PC-9 (cell line): ENCODE measurements around the gene CCDC182. TPM values are rescaled to one million over a fixed set of nuclear protein-coding genes. Genes with fewer than 3 reads are reported as not detected.

Source experiments
- BruUV-seq: library from RNA; stranded (reverse); fragments of 400-500 nt; replicated peaks from 2 replicates; lab custom pipeline; 2021; lab: Mats Ljungman, UMichigan
- CTCF ChIA-PET: fragments of 300-600 bp; sonication (Branson Sonifier 250); formaldehyde crosslinking; loops from one replicate; lab custom pipeline; 2022; ENCODE audit warnings: antibody characterized with exemption; lab: Charles Lee
- POLR2A ChIA-PET: fragments of 300-600 bp; sonication (Branson Sonifier 250); formaldehyde crosslinking; loops from one replicate; lab custom pipeline; 2022; ENCODE audit warnings: antibody characterized with exemption; ENCODE audit not compliant: unreplicated experiment; lab: Charles Lee
- DNase-seq, 2 experiments: peaks; one replicate each; pipeline versions ENCODE4 v3.0.0 to v3.0.0-alpha.2; 2015 to 2022; ENCODE audit warnings: mixed read lengths in 1 of 2
- H2AFZ ChIP-seq: fragments of 200-600 bp; sonication (generic); 2 replicates; pipeline ENCODE4 v1.8.1; 2017; ENCODE audit warnings: antibody characterized with exemption
- H3F3A ChIP-seq: fragments of 200-600 bp; sonication (generic); 2 replicates; pipeline ENCODE4 v1.8.1; 2017; ENCODE audit warnings: antibody characterized with exemption, mild to moderate bottlenecking, low read depth; ENCODE audit not compliant: insufficient read depth
- H3K27ac ChIP-seq: fragments of 200-600 bp; sonication (generic); 2 replicates; pipeline ENCODE4 v1.6.1; 2016; ENCODE audit warnings: mixed run types
- H3K27me3 ChIP-seq: fragments of 200-600 bp; sonication (generic); 2 replicates; pipeline ENCODE4 v1.6.1; 2016; ENCODE audit warnings: low read depth, mixed run types; ENCODE audit not compliant: insufficient read depth
- H3K36me3 ChIP-seq: fragments of 200-600 bp; sonication (generic); 2 replicates; pipeline ENCODE4 v1.6.1; 2016; ENCODE audit warnings: low read depth, mixed run types
- H3K4me1 ChIP-seq: fragments of 200-600 bp; sonication (generic); replicated peaks from 2 replicates; pipeline ENCODE4 v1.6.1; 2016; ENCODE audit warnings: mixed run types; ENCODE audit not compliant: insufficient read depth
- H3K4me2 ChIP-seq: fragments of 200-600 bp; sonication (generic); 2 replicates; pipeline ENCODE4 v1.6.1; 2017; ENCODE audit warnings: mixed run types
- H3K4me3 ChIP-seq: fragments of 200-600 bp; sonication (generic); 2 replicates; pipeline ENCODE4 v1.6.1; 2016; ENCODE audit warnings: mixed run types
- H3K79me2 ChIP-seq: fragments of 200-600 bp; sonication (generic); 2 replicates; pipeline ENCODE4 v1.6.1; 2017; ENCODE audit warnings: low read depth, mixed run types
- H3K9me2 ChIP-seq: fragments of 200-600 bp; sonication (generic); 2 replicates; pipeline ENCODE4 v1.8.1; 2017; ENCODE audit warnings: mild to moderate bottlenecking; ENCODE audit not compliant: insufficient read depth
- H3K9me3 ChIP-seq: fragments of 200-600 bp; sonication (generic); 2 replicates; pipeline ENCODE4 v1.8.1; 2016; ENCODE audit warnings: low read depth; ENCODE audit not compliant: insufficient read depth
- H4K20me1 ChIP-seq: fragments of 200-600 bp; sonication (generic); 2 replicates; pipeline ENCODE4 v1.8.1; 2017; ENCODE audit not compliant: insufficient read depth
- EZH2 ChIP-seq: fragments of 200-600 bp; sonication (generic); IDR thresholded peaks from 2 replicates; pipeline ENCODE4 v1.8.0; 2017; ENCODE audit warnings: antibody characterized with exemption, low read depth
- intact Hi-C: fragments of 100-400 bp; cut with micrococcal nuclease; formaldehyde crosslinking; loops from one replicate; pipeline ENCODE4 v1.10.0; 2022; ENCODE audit not compliant: unreplicated experiment
- total RNA-seq: library from RNA; stranded (reverse); gene quantifications from 2 replicates; pipeline ENCODE4 v1.2.3, GENCODE V29; 2021
- TF ChIP-seq, protein P1 (sequence below): fragments of 200-600 bp; sonication (generic); conservative IDR thresholded peaks from 2 replicates; pipeline ENCODE4 v1.6.1; 2017; ENCODE audit warnings: mixed run types, antibody characterized with exemption, mild to moderate bottlenecking, moderate library complexity

CCDC182 gene
- total RNA-seq, 1 experiment from 2014 or later: not detected

DNA sequence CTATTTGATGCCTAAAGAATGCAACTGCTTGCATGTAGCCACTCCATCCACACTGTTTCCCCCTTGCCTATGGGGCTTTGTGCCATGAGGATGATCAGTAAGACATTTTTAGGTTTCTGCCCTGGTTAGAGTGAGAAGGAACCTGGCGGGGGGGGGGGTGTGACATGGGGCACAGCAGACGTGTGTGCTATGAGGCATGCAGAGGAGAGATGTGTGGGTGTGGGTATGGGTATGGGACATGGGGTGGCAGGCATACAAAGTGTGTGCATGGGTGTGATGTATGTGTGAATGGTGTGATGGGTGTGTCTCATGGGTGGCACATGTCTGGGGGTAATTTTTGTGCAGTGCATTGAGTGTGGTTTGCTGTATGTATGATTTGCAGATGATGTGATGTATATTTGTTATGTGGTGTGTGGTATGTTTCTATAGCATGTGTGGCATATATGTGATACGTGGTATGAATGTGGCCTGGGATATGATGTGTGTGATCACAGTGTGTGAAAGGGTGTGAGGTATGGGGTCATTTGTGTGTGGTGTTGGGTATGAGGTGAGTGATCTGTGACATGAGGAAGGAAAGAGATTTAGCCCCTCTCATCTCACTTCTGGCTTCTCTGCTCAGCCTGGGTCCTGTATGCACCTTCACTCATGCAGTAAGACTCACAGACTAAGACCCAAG, 14.9 kb downstream of the CCDC182 start:
- no peak for DNase-seq
- intact Hi-C loops: no loop called here
- H3K9me3 ChIP-seq: no peaks in the 10 kb centered on the region
- H3K27ac ChIP-seq: no peak overlapping the region
- POLR2A ChIA-PET: no interaction called here
- no peaks in the 10 kb centered on the region for H3K4me1 ChIP-seq
- no peak overlapping the region for H3K4me3 ChIP-seq
- H4K20me1 ChIP-seq: no peaks in the 10 kb centered on the region
- no peaks in the 10 kb centered on the region for H3K79me2 ChIP-seq
- peaks cover 88% of the 10 kb centered on the region for H3K27me3 ChIP-seq
- no peaks in the 10 kb centered on the region for H3F3A ChIP-seq
- CTCF ChIA-PET: interaction anchor here (0.7 kb wide), 1 partner anchor 128 kb away, joined by 3 read pairs; no protein-coding TSS in a partner anchor
- no TSS peak for BruUV-seq
- H3K36me3 ChIP-seq: no peaks in the 10 kb centered on the region
- H2AFZ ChIP-seq: no peak overlapping the region
- H3K9me2 ChIP-seq: no peaks in the 10 kb centered on the region
- H3K4me2 ChIP-seq: no peak overlapping the region
- no peak for TF ChIP-seq EZH2
- TF ChIP-seq, protein P1, sequence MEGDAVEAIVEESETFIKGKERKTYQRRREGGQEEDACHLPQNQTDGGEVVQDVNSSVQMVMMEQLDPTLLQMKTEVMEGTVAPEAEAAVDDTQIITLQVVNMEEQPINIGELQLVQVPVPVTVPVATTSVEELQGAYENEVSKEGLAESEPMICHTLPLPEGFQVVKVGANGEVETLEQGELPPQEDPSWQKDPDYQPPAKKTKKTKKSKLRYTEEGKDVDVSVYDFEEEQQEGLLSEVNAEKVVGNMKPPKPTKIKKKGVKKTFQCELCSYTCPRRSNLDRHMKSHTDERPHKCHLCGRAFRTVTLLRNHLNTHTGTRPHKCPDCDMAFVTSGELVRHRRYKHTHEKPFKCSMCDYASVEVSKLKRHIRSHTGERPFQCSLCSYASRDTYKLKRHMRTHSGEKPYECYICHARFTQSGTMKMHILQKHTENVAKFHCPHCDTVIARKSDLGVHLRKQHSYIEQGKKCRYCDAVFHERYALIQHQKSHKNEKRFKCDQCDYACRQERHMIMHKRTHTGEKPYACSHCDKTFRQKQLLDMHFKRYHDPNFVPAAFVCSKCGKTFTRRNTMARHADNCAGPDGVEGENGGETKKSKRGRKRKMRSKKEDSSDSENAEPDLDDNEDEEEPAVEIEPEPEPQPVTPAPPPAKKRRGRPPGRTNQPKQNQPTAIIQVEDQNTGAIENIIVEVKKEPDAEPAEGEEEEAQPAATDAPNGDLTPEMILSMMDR: no peak

DNA sequence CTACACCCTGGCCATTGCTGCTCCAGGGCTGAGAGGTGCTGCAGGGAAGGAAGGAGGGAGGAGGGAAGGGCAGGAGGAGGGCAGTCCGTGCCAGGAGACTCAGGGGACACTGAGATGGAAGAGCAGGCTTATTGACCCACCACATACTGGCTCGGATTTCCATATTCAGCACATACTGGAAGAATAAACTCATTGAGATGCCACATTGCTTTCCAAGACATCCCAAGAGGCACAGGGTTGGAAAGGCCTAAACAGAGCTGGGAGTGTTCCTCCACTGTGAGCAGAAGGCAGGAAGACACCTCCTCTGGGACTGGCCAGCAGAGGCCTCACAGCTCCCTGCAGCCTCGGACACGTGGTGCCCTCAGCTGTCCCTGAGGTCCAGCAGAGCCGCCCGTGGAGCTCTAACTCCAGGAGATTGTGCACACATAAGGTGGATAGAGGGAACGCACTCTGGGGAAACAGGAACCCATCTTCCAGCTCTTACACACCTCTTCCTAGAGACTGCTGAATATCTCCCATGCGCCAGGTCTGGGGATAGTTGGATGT, 17.4 kb downstream of the CCDC182 start:
- TF ChIP-seq, protein P1: no peak
- no peak for TF ChIP-seq EZH2
- ChIA-PET POLR2A (no interaction called here), CTCF (interaction anchor here (0.6 kb wide), 1 partner anchor 616 kb away, joined by 4 read pairs; no protein-coding TSS in a partner anchor)
- intact Hi-C loops: no loop called here
- Histone ChIP-seq H3K27me3 (peaks cover 90% of the 10 kb centered on the region), H3K27ac (no peak overlapping the region), H3F3A (no peaks in the 10 kb centered on the region), H3K4me1 (no peaks in the 10 kb centered on the region), H3K79me2 (no peaks in the 10 kb centered on the region), H2AFZ (no peak overlapping the region), H3K4me3 (no peak overlapping the region), H3K9me3 (no peaks in the 10 kb centered on the region), H4K20me1 (no peaks in the 10 kb centered on the region), H3K9me2 (no peaks in the 10 kb centered on the region), H3K4me2 (no peak overlapping the region), H3K36me3 (no peaks in the 10 kb centered on the region)
- DNase-seq: no peak
- no TSS peak for BruUV-seq

DNA sequence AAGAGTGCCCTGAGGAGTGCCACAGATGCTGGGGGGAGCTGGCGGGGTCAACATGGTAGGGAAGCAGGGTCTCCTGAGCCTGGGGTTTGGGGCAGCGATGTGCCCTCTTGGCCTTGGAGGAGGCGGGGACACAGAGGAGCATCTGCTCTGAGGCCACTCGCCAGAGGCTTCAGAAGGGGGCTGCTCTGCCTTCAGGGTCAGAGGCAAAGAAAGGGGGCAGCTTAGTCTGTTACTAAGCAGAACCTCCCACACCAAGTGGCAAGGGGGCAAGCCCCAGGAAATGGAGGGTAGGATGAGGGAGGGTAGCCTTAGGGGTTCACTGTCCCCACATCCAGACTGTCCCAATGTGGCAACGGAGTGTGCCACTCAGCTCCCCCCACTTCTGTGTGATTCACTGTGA, 18.3 kb downstream of the CCDC182 start:
- no peaks in the 10 kb centered on the region for H3K36me3 ChIP-seq
- ChIA-PET CTCF (no interaction called here), POLR2A (no interaction called here)
- TF ChIP-seq, protein P1: no peak
- no peak for TF ChIP-seq EZH2
- H3K4me1 ChIP-seq: no peaks in the 10 kb centered on the region
- H3K79me2 ChIP-seq: no peaks in the 10 kb centered on the region
- H3K27ac ChIP-seq: no peak overlapping the region
- H3K27me3 ChIP-seq: peaks cover 94% of the 10 kb centered on the region
- no TSS peak for BruUV-seq
- H4K20me1 ChIP-seq: no peaks in the 10 kb centered on the region
- intact Hi-C loops: no loop called here
- H3K4me3 ChIP-seq: no peak overlapping the region
- H2AFZ ChIP-seq: no peak overlapping the region
- H3K4me2 ChIP-seq: no peak overlapping the region
- no peaks in the 10 kb centered on the region for H3K9me2 ChIP-seq
- DNase-seq: no peak
- no peaks in the 10 kb centered on the region for H3F3A ChIP-seq
- H3K9me3 ChIP-seq: no peaks in the 10 kb centered on the region
